ENCODE results near the gene HTRA1. TPM values are rescaled to one million over a fixed set of nuclear protein-coding genes. Genes with fewer than 3 reads are reported as not detected.

The HTRA1 gene
- total RNA-seq, 2 donors from 2014 or later: 29.3 to 36.6 TPM

GRCh38 chr10:122459561-122460273 is 1.6 kb upstream of the HTRA1 start:
- Histone ChIP-seq H3K36me3 (replicated peaks in 1 of 2; ENCODE audit: insufficient read depth in 1 of 2, low read depth in 2 of 2) (no peaks in the 10 kb centered on the region), H3K9me3 (no peaks in the 10 kb centered on the region), H3K27me3 (no peaks in the 10 kb centered on the region), H3K27ac (no peak overlapping the region), H3K4me3 (no peak overlapping the region), H3K4me1 (peaks cover 25% of the 10 kb centered on the region)
- 64 to 76% methylated on average over 14 of the region's 14 CpGs for WGBS, 2 donors
- ATAC-seq: no peak
- intact Hi-C loops (cut with DNase I): no loop called here
- no peak for DNase-seq
- TF ChIP-seq POLR2A (IDR thresholded peaks at IDR 0.05): no peak
- TF ChIP-seq, protein P1, sequence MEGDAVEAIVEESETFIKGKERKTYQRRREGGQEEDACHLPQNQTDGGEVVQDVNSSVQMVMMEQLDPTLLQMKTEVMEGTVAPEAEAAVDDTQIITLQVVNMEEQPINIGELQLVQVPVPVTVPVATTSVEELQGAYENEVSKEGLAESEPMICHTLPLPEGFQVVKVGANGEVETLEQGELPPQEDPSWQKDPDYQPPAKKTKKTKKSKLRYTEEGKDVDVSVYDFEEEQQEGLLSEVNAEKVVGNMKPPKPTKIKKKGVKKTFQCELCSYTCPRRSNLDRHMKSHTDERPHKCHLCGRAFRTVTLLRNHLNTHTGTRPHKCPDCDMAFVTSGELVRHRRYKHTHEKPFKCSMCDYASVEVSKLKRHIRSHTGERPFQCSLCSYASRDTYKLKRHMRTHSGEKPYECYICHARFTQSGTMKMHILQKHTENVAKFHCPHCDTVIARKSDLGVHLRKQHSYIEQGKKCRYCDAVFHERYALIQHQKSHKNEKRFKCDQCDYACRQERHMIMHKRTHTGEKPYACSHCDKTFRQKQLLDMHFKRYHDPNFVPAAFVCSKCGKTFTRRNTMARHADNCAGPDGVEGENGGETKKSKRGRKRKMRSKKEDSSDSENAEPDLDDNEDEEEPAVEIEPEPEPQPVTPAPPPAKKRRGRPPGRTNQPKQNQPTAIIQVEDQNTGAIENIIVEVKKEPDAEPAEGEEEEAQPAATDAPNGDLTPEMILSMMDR (IDR thresholded peaks at IDR 0.05): no peak

DNA sequence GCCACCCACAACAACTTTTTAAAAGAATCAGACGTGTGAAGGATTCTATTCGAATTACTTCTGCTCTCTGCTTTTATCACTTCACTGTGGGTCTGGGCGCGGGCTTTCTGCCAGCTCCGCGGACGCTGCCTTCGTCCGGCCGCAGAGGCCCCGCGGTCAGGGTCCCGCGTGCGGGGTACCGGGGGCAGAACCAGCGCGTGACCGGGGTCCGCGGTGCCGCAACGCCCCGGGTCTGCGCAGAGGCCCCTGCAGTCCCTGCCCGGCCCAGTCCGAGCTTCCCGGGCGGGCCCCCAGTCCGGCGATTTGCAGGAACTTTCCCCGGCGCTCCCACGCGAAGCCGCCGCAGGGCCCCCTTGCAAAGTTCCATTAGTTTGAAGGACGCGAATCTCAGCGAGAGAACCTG is 461 bp upstream of the HTRA1 start:
- no peaks in the 10 kb centered on the region for H3K9me3 ChIP-seq
- intact Hi-C loops (cut with DNase I): no loop called here
- H3K36me3 ChIP-seq (replicated peaks in 1 of 2; ENCODE audit: insufficient read depth in 1 of 2, low read depth in 2 of 2): no peaks in the 10 kb centered on the region
- H3K4me3 ChIP-seq: peak overlapping the region; percentile 22 to 37
- no peak for TF ChIP-seq POLR2A (IDR thresholded peaks at IDR 0.05)
- TF ChIP-seq, protein P1 (IDR thresholded peaks at IDR 0.05): no peak
- ATAC-seq (no peak), DNase-seq (peak in 1 of 4 donors; percentile 20)
- H3K4me1 ChIP-seq: peaks cover 25% of the 10 kb centered on the region
- H3K27ac ChIP-seq: no peak overlapping the region
- H3K27me3 ChIP-seq: no peaks in the 10 kb centered on the region
- WGBS, 2 donors: 1% methylated on average over 21 to 39 of the region's 40 CpGs

GRCh38 chr10:122461729-122462532 is 578 bp downstream of the HTRA1 start:
- H3K27ac ChIP-seq: peak overlapping the region in 2 of 4 donors; percentile 13 to 24
- no peaks in the 10 kb centered on the region for H3K9me3 ChIP-seq
- ATAC-seq (peak; percentile 70), DNase-seq (peak; percentile 56 to 78 (median 66))
- peaks cover 25% of the 10 kb centered on the region for H3K4me1 ChIP-seq
- H3K4me3 ChIP-seq: peak overlapping the region; percentile 3 to 33
- H3K27me3 ChIP-seq: no peaks in the 10 kb centered on the region
- no peaks in the 10 kb centered on the region for H3K36me3 ChIP-seq (replicated peaks in 1 of 2; ENCODE audit: insufficient read depth in 1 of 2, low read depth in 2 of 2)
- intact Hi-C loops (cut with DNase I): no loop called here
- 0 to 1% methylated on average over 10 to 41 of the region's 95 CpGs for whole genome bisulfite sequencing, 2 donors
- TF ChIP-seq POLR2A (IDR thresholded peaks at IDR 0.05): no peak
- TF ChIP-seq, protein P1 (IDR thresholded peaks at IDR 0.05): peak in 1 of 7 experiments; percentile 23

GRCh38 chr10:122462533-122463465 is 1.4 kb downstream of the HTRA1 start:
- H3K27ac ChIP-seq: peak overlapping the region in 2 of 4 donors; percentile 13 to 24
- TF ChIP-seq, protein P1 (IDR thresholded peaks at IDR 0.05): no peak
- peak; percentile 24 to 43 (median 38) for DNase-seq
- WGBS, 2 donors: 23 to 24% methylated on average over 32 to 47 of the region's 47 CpGs
- H3K36me3 ChIP-seq (replicated peaks in 1 of 2; ENCODE audit: insufficient read depth in 1 of 2, low read depth in 2 of 2): no peaks in the 10 kb centered on the region
- ATAC-seq: no peak
- H3K4me3 ChIP-seq: peak overlapping the region; percentile 3 to 33
- no peaks in the 10 kb centered on the region for H3K27me3 ChIP-seq
- peaks cover 25% of the 10 kb centered on the region for H3K4me1 ChIP-seq
- intact Hi-C loops (cut with DNase I): no loop called here
- H3K9me3 ChIP-seq: no peaks in the 10 kb centered on the region
